ENCODE results near the gene JAM3.
"Not testable (repeated sequence)": the region's sequence is repeated elsewhere in the genome, so short reads cannot be mapped to it uniquely, and the experiment has no call there.

Gene JAM3

DNA sequence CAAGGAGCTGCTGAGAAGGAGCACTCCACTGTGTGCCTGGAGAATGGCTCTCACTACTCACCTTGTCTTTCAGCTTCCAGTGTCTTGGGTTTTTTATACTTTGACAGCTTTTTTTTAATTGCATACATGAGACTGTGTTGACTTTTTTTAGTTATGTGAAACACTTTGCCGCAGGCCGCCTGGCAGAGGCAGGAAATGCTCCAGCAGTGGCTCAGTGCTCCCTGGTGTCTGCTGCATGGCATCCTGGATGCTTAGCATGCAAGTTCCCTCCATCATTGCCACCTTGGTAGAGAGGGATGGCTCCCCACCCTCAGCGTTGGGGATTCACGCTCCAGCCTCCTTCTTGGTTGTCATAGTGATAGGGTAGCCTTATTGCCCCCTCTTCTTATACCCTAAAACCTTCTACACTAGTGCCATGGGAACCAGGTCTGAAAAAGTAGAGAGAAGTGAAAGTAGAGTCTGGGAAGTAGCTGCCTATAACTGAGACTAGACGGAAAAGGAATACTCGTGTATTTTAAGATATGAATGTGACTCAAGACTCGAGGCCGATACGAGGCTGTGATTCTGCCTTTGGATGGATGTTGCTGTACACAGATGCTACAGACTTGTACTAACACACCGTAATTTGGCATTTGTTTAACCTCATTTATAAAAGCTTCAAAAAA lies 82.3 kb downstream of the JAM3 start:
- DNase-seq, result no peak

- no peak for DNase-seq
Measured at GRCh38 chr11:134152696-134153095, 83.8 kb downstream of the JAM3 start.

DNA sequence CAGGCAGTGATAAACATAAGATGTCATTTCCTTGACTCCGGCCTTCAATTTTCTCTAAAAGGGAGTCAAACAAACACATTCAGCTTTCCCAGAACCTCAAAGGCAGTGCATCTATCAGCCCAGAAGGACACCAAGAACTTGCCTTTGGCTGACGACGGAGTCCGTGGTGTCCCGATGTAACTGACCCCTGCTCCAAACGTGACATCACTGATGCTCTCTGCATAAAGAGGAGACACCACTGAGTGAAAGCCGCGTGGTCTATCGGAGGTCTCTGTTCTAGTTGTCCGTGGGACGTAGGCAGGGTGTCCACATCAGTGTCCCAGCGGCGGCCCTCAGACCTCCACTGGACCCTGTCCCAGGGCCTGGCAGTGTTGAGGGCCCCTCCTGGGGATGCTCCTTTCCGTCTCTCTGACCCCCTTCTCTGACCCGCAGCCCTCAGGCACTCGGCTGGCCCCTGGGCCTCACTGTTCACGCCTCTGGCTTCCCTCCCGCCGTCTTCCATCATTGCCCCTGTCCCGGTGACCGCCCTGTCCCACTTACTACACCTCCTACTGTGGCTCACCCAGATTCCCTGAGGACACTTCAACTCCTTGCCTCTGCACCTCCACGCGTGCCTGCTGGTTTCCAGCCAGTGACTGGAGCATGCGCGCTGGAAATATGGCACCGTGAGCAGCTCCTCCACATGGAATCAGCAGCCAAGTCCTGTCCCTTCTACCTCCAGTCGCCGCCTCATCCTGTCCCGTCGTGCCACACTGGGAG lies 84.5 kb downstream of the JAM3 start:
- no peak for DNase-seq

- no peak for DNase-seq
Measured at GRCh38 chr11:134154441-134154840, 85.6 kb downstream of the JAM3 start.

DNA sequence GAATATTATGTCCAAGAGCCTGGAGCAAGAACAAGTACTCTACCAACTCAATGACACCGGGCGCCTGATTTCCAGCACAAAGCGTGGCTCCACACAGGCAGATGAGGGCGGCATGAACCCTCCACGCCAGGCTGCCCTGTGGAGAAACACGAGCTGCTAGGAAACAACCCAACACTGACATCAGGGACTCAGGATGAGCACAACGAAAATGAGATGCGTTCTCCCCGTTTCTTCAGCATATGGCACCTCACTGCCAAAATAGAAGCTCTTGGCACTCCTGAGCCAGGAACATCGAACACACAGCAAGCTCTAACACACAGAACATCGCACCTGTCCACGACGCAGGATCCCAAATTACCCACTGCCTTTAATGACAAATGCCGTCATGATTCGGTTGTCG lies 86.6 kb downstream of the JAM3 start:
- DNase-seq, result no peak

- DNase-seq, result no peak
Measured at GRCh38 chr11:134155946-134156865, 87.3 kb downstream of the JAM3 start.

- no peak for DNase-seq
Measured at GRCh38 chr11:134157451-134157850, 88.6 kb downstream of the JAM3 start.

GRCh38 chr11:134158023-134158422 lies 89.2 kb downstream of the JAM3 start:
- no peak for DNase-seq

- no peak for DNase-seq
Measured at GRCh38 chr11:134159652-134160051, 90.8 kb downstream of the JAM3 start.

DNA sequence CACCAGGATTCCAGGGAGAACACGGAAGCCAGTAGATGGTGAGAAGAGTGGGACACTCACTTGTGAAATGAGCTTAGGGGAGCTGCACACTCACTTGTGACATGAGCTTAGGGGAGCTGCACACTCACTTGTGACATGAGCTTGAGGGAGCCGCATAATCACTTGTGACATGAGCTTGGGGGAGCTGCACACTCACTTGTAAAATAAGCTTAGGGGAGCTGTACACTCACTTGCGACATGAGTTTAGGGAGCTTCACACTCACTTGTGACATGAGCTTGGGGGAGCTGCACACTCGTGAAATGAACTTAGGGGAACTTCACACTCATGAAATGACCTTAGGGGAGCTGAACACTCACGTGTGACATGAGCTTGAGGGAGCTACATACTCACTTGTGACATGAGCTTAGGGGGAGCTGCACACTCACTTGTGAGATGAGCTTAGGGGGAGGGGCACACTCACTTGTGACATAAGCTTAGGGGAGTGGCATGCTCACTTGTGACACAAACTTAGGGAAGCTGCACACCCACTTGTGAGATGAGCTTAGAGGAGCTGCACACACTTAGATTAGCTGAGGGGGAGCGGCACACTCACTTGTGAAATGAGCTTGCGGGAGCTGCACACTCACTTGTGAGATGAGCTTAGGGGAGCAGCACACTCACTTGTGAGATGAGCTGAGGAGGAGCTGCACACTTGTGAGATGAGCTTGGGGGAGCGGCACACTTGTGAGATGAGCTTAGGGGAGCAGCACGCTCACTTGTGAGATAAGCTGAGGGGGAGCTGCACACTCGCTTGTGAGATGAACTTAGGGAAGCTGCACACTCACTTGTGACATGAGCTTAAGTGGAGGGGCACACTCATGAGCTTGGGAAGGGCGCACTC lies 95.9 kb downstream of the JAM3 start:
- no peak for DNase-seq

GRCh38 chr11:134170177-134170918 lies 101.5 kb downstream of the JAM3 start:
- DNase-seq, result no peak

DNA sequence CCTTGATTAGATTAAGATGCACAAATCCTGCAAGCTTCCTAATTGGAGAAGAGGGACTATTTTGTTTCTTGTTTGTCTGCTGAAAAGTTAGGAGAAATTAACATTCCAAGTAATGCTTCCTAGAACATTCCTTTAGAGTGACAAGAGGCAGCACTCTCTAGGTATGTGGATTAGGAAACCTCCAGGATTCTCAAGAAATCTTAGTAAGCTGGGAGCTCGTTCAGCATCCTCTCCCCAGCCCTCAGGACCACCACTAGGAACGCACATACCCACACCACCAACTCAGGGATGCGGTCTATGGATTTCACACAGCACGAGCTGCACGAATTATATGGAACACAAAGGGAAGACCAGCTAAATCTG lies 102.0 kb downstream of the JAM3 start:
- DNase-seq, result no peak

GRCh38 chr11:134171951-134172350 lies 103.1 kb downstream of the JAM3 start:
- DNase-seq, result no peak

- DNase-seq, result no peak
Measured at GRCh38 chr11:134173296-134173695, 104.4 kb downstream of the JAM3 start.

DNA sequence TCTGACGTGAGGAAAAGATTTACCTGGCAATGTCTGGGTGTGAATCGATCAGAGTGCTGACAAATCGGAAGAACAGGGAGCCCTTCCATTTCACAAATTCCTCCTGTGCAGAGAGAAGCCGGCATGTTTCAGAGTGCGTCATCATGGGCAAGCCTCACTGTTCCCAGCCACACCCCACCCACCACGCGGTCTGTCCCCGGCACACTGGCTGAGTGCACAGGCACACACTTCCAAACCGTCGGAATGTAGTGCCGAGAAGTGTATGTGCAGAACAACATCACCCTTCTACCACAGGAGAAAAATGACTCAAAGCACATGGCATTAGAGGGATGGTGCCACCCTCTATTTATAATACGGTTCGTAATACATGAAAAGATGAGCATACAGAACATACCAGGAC lies 107.4 kb downstream of the JAM3 start:
- DNase-seq, result no peak

DNA sequence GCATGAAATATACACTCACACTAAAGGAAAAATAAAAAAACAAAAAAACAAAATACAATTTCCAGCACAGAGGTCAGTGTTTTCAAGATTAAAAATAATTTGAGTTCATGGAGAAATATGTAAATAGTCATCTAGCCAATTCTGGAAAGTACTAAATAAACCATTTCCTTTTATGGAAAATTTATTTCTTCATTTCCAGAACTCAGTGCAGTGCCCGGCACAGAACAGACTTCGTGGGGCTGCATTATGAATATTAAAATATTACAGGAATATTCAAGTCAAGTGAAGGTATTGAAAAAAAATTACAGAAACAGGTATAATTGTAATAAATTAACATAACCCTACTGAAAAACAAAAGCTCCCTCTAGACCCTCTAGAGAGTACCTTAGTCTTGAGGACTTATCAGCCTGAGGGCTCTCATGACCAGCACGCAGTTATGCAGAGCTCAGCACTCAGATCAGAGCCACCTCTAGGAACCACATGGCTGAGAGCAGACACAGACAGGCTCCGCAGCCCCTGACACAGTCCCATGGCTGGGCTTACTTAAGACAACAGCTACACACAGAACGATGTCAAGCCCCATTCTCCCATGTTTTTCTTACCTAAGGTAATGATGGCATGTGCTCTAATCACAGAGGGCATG lies 109.3 kb downstream of the JAM3 start:
- DNase-seq, result no peak

DNA sequence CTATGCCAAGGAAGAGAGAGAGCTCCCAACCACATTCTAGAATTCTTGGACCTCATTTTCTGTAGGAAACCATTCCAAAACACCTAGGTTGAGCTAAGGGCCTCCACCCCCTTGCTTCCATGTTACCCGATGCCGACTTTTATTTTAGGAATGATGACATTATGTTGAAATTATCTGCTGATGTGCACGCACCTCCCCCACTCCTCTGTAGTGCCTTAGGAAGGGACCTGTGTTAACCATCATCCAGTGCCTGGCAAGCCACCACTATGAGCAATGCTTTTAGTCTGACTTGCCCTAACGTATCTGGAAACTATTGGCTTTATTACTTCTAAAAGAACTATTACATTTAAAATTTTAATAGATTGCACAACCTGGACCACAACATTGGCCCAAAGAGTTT lies 112.8 kb downstream of the JAM3 start:
- no peak for DNase-seq

GRCh38 chr11:134188092-134188491 lies 119.2 kb downstream of the JAM3 start:
- not testable (repeated sequence) for DNase-seq

GRCh38 chr11:134196756-134197155 lies 127.9 kb downstream of the JAM3 start:
- no peak for DNase-seq

DNA sequence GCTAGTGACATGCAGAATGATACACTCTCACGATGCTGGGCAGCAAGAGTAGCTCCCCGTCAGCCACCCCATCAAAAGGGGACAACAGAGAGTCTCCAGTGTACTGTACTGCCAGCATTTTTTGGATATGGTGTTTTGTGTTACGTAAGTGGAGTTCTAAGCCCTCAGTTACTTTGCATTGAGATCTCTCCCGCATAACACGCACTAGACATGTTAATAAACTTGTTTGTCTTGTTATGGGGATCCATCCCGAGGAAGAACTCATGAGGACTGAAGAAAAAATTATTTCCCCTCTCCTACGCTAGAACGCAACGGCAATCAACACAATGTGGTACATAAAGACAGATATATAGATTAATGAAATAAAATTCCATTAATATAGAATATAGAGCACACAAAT lies 130.7 kb downstream of the JAM3 start:
- no peak for DNase-seq

- DNase-seq, result no peak
Measured at GRCh38 chr11:134200688-134201087, 131.8 kb downstream of the JAM3 start.
